GM12872 (cell line): Measurements from ENCODE around the gene SORBS2.

Source experiments
- TF ChIP-seq, protein P1 (sequence below): IDR thresholded peaks from 3 replicates; pipeline ENCODE4 v1.5.1; 2011; ENCODE audit warnings: low read depth, mild to moderate bottlenecking, low read length, moderate library complexity; ENCODE audit not compliant: insufficient read depth

The SORBS2 gene

GRCh38 chr4:185560316-185560715 lies 251.7 kb downstream of the SORBS2 start:
- TF ChIP-seq, protein P1, sequence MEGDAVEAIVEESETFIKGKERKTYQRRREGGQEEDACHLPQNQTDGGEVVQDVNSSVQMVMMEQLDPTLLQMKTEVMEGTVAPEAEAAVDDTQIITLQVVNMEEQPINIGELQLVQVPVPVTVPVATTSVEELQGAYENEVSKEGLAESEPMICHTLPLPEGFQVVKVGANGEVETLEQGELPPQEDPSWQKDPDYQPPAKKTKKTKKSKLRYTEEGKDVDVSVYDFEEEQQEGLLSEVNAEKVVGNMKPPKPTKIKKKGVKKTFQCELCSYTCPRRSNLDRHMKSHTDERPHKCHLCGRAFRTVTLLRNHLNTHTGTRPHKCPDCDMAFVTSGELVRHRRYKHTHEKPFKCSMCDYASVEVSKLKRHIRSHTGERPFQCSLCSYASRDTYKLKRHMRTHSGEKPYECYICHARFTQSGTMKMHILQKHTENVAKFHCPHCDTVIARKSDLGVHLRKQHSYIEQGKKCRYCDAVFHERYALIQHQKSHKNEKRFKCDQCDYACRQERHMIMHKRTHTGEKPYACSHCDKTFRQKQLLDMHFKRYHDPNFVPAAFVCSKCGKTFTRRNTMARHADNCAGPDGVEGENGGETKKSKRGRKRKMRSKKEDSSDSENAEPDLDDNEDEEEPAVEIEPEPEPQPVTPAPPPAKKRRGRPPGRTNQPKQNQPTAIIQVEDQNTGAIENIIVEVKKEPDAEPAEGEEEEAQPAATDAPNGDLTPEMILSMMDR = no peak

DNA sequence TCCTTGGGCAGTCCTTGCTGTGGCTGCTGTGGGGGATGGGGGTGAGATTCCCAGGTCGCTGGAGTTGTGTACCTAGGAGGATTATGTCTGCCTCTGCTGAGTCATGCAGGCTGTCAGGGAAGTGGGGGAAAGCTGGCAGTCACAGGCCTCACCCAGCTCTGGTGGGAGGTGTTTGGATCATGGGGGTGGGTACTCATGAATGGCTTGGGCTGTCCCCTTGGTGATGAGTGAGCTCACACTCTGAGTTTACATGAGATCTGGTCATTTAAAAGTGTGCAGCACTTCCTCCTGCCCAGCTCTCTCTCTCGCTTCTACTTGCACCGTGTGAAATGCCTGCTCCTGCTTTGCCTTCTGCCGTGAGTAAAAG lies 252.1 kb downstream of the SORBS2 start:
- TF ChIP-seq, protein P1 = no peak

DNA sequence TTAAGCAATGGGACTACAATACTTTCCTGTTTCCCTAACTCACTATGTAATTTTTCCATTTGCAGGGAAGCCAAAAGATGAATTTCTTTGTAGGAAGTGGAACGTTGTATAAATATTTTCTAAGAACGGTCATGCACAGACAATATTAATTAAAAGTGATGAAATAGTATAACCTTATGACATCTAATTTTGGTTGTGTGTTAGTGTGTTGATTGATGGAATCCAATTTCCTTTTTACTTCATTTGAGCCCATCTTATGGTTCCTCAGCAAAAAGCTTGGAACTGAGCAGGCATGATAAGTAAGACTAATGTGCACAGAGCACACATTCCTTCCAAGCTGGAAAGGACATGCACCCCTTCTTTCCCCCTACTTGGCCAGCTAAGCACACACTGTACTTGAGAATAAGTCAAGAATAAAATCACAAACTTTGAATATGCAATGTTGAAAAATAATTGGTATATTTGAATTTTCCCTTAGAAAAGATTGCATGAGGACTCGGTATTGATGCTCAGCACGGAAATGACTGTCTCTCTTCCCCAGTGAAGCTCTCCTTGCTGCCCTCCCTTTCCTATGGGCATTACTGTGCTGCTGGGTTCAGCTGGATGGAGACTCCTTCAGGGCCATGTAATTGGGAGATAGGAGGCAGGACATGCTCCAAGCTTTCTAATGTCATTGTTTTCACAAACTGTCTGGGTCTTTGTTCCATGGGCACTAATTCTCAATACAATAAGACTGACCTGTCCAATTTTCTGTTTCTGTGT lies 257.4 kb downstream of the SORBS2 start:
- TF ChIP-seq, protein P1 = no peak

GRCh38 chr4:185552254-185552653 lies 259.7 kb downstream of the SORBS2 start:
- TF ChIP-seq, protein P1 = no peak

DNA sequence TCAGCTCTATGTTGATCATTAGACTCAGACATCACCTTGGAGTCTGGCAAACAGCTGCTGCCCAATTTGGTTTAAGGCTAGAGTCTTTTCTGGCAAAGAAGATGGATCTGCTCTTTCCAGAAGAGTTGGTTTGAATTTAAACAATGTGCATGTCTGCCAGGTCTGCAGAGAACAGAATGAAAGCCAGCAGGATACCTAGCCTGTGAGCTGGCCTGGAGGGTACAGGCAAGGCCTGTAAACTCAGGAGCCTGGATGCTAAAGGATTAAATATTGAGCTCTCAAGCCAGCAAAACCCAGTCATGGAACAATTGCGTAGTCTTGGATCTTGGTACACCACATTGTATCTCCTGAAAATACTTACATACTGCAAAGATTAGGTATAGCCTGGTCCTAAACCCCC lies 261.1 kb downstream of the SORBS2 start:
- TF ChIP-seq, protein P1 = no peak

- TF ChIP-seq, protein P1 = no peak
These were observed 262.8 kb downstream of the SORBS2 start for GRCh38 chr4:185549095-185549639.

GRCh38 chr4:185548587-185548986 lies 263.4 kb downstream of the SORBS2 start:
- TF ChIP-seq, protein P1 = no peak
